Measurements from ENCODE around the gene TMEM132C.
A peak's percentile ranks its signal among the peaks of the same experiment; 100 is the strongest.

Gene TMEM132C

GRCh38 chr12:128726886-128727285 is 459.9 kb downstream of the TMEM132C start:
- no peak for DNase-seq

- no peak for DNase-seq
Observed at GRCh38 chr12:128727461-128727860, 460.5 kb downstream of the TMEM132C start.

GRCh38 chr12:128727999-128728398 is 461.0 kb downstream of the TMEM132C start:
- DNase-seq, result no peak

- no peak for DNase-seq
Observed at GRCh38 chr12:128729628-128730121, 462.7 kb downstream of the TMEM132C start.

GRCh38 chr12:128734371-128734770 is 467.4 kb downstream of the TMEM132C start:
- DNase-seq, result no peak

- no peak for DNase-seq
Observed at GRCh38 chr12:128737292-128737966, 470.5 kb downstream of the TMEM132C start.

GRCh38 chr12:128743916-128744315 is 476.9 kb downstream of the TMEM132C start:
- DNase-seq, result no peak

GRCh38 chr12:128745772-128746689 is 479.1 kb downstream of the TMEM132C start:
- DNase-seq, result peak in 1 of 5 experiments; percentile 27

- DNase-seq, result no peak
Observed at GRCh38 chr12:128747441-128747840, 480.5 kb downstream of the TMEM132C start.

GRCh38 chr12:128752386-128752785 is 485.4 kb downstream of the TMEM132C start:
- DNase-seq, result no peak

- no peak for DNase-seq
Observed at GRCh38 chr12:128753438-128753837, 486.5 kb downstream of the TMEM132C start.

GRCh38 chr12:128754275-128754674 is 487.3 kb downstream of the TMEM132C start:
- DNase-seq, result no peak

GRCh38 chr12:128755566-128755965 is 488.6 kb downstream of the TMEM132C start:
- DNase-seq, result no peak

Measured in T-helper 2 cell (primary cell).